Measurements from ENCODE around the gene DPF3. TPM values are rescaled to one million over a fixed set of nuclear protein-coding genes. Genes with fewer than 3 reads are reported as not detected.

The DPF3 gene
- polyA plus RNA-seq, 1 experiment = 15.8 TPM

- Histone ChIP-seq H3K27me3 (ENCODE audit: control insufficient read depth, insufficient read depth, low read length) (no peaks in the 10 kb centered on the region), H3K9me3 (ENCODE audit: control insufficient read depth, insufficient read depth, low read length) (peaks cover 3% of the 10 kb centered on the region; the same call in 1 of the 2 replicates), H3K4me3 (ENCODE audit: low read depth, low read length) (no peak overlapping the region), H3K27ac (ENCODE audit: low read depth, low read length) (no peak overlapping the region)
- ChIA-PET POLR2A (no interaction called here), CTCF (no interaction called here)
- DNase-seq (ENCODE audit: low read depth, low spot score) = no peak
- TF ChIP-seq CTCF (IDR thresholded peaks at IDR 0.05; ENCODE audit: low read depth, low read length) = no peak
These were observed 261.2 kb downstream of the DPF3 start for GRCh38 chr14:72632727-72633126.

DNA sequence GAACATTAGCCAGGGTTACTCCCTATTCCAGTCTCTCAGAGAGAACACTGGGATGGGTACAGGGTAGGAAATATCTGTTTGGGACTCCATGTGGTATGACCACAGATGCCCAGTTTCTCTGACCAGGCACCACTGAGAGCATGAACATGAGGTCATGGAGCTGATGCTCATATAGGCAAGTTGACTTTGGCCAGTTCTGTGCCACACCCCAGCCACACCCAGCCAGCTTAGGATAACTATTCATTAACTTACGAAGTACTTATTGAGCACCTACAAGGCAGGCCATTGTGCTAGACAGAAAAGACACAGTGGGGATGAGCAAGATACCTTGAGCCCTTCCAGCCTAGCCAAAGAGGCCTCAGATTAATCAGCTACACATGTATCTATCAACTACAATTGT lies 262.5 kb downstream of the DPF3 start:
- CTCF ChIA-PET = interaction anchor here (0.6 kb wide), 1 partner anchor 136 kb away, joined by 5 read pairs; no protein-coding TSS in a partner anchor

DNA sequence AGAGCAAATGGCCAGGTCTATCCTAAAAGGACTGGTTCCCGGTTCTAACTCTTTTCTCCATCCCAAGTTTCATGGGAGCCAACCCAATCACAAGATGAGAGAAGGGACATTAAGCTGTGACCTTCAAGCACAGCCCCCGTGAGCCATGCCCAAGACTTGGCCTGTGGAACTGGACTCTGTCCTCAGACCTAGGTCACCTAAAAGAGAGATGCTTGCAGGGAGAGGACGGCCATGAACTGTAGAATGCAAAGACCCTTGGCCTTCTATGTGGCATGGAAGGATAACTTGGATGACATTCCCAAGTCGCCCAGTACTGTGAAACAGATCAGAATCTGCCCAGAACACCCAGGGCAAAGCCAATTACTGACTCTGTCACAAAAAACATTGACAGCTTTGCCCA lies 263.5 kb downstream of the DPF3 start:
- H3K27me3 ChIP-seq (ENCODE audit: control insufficient read depth, insufficient read depth, low read length) = no peaks in the 10 kb centered on the region
- TF ChIP-seq CTCF (IDR thresholded peaks at IDR 0.05; ENCODE audit: low read depth, low read length) = no peak
- H3K4me3 ChIP-seq (ENCODE audit: low read depth, low read length) = no peak overlapping the region
- POLR2A ChIA-PET = no interaction called here
- H3K27ac ChIP-seq (ENCODE audit: low read depth, low read length) = no peak overlapping the region
- DNase-seq (ENCODE audit: low read depth, low spot score) = no peak
- CTCF ChIA-PET = no interaction called here
- peaks cover 3% of the 10 kb centered on the region; the same call in 1 of the 2 replicates for H3K9me3 ChIP-seq (ENCODE audit: control insufficient read depth, insufficient read depth, low read length)

More for the DNA sequence above, 262.5 kb downstream of the DPF3 start:
- Histone ChIP-seq H3K27me3 (ENCODE audit: control insufficient read depth, insufficient read depth, low read length) (no peaks in the 10 kb centered on the region), H3K4me3 (ENCODE audit: low read depth, low read length) (no peak overlapping the region), H3K9me3 (ENCODE audit: control insufficient read depth, insufficient read depth, low read length) (peaks cover 3% of the 10 kb centered on the region; the same call in 1 of the 2 replicates), H3K27ac (ENCODE audit: low read depth, low read length) (no peak overlapping the region)
- no peak for DNase-seq (ENCODE audit: low read depth, low spot score)
- POLR2A ChIA-PET = no interaction called here
- TF ChIP-seq CTCF (IDR thresholded peaks at IDR 0.05; ENCODE audit: low read depth, low read length) = no peak

- TF ChIP-seq CTCF (IDR thresholded peaks at IDR 0.05; ENCODE audit: low read depth, low read length) = no peak
- DNase-seq (ENCODE audit: low read depth, low spot score) = no peak
- Histone ChIP-seq H3K27me3 (ENCODE audit: control insufficient read depth, insufficient read depth, low read length) (no peaks in the 10 kb centered on the region), H3K9me3 (ENCODE audit: control insufficient read depth, insufficient read depth, low read length) (peaks cover 3% of the 10 kb centered on the region; the same call in 1 of the 2 replicates), H3K4me3 (ENCODE audit: low read depth, low read length) (no peak overlapping the region), H3K27ac (ENCODE audit: low read depth, low read length) (no peak overlapping the region)
- ChIA-PET CTCF (no interaction called here), POLR2A (no interaction called here)
These were observed 264.4 kb downstream of the DPF3 start for GRCh38 chr14:72629534-72629933.

GRCh38 chr14:72625689-72626088 lies 268.2 kb downstream of the DPF3 start:
- POLR2A ChIA-PET = no interaction called here
- H3K27ac ChIP-seq (ENCODE audit: low read depth, low read length) = no peak overlapping the region
- CTCF ChIA-PET = no interaction called here

More at GRCh38 chr14:72625689-72626088, 268.2 kb downstream of the DPF3 start:
- DNase-seq (ENCODE audit: low read depth, low spot score) = no peak
- TF ChIP-seq CTCF (IDR thresholded peaks at IDR 0.05; ENCODE audit: low read depth, low read length) = no peak
- peaks cover 5% of the 10 kb centered on the region; the same call in 1 of the 2 replicates for H3K9me3 ChIP-seq (ENCODE audit: control insufficient read depth, insufficient read depth, low read length)
- H3K27me3 ChIP-seq (ENCODE audit: control insufficient read depth, insufficient read depth, low read length) = no peaks in the 10 kb centered on the region
- no peak overlapping the region for H3K4me3 ChIP-seq (ENCODE audit: low read depth, low read length)

Measured in AG04450 (cell line).